ENCODE measurements around the gene KLKB1. TPM values are rescaled to one million over a fixed set of nuclear protein-coding genes. Genes with fewer than 3 reads are reported as not detected.
"Not testable (repeated sequence)": the region's sequence is repeated elsewhere in the genome, so short reads cannot be mapped to it uniquely, and the experiment has no call there.

Gene KLKB1
- total RNA-seq, 1 donor, result not detected

DNA sequence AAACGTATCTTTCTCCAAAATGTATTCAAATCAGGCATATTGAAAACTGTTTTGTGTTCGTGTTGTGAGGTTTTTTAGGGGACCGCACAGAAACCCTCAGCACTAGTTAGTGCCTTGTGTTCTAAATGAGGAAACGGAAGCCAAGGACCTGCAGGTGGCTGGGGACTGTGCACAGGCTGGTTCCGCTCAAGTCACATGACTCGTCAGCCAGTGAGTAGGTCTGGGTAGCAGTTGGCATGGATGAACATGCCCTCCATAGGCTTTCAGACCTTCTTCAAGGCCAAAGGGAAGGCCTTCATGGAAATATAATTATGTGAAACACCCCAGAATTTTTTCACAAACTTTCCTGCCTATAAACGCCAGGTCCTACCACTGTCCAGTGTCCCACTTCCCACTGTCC is 37.4 kb downstream of the KLKB1 start:
- DNase-seq (ENCODE audit: low read depth), result no peak
- TF ChIP-seq, protein P1, sequence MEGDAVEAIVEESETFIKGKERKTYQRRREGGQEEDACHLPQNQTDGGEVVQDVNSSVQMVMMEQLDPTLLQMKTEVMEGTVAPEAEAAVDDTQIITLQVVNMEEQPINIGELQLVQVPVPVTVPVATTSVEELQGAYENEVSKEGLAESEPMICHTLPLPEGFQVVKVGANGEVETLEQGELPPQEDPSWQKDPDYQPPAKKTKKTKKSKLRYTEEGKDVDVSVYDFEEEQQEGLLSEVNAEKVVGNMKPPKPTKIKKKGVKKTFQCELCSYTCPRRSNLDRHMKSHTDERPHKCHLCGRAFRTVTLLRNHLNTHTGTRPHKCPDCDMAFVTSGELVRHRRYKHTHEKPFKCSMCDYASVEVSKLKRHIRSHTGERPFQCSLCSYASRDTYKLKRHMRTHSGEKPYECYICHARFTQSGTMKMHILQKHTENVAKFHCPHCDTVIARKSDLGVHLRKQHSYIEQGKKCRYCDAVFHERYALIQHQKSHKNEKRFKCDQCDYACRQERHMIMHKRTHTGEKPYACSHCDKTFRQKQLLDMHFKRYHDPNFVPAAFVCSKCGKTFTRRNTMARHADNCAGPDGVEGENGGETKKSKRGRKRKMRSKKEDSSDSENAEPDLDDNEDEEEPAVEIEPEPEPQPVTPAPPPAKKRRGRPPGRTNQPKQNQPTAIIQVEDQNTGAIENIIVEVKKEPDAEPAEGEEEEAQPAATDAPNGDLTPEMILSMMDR (IDR thresholded peaks at IDR 0.05; ENCODE audit: insufficient read depth, low read depth, low read length), result no peak
- no peak overlapping the region for H3K4me3 ChIP-seq (ENCODE audit: low read depth, low read length)

DNA sequence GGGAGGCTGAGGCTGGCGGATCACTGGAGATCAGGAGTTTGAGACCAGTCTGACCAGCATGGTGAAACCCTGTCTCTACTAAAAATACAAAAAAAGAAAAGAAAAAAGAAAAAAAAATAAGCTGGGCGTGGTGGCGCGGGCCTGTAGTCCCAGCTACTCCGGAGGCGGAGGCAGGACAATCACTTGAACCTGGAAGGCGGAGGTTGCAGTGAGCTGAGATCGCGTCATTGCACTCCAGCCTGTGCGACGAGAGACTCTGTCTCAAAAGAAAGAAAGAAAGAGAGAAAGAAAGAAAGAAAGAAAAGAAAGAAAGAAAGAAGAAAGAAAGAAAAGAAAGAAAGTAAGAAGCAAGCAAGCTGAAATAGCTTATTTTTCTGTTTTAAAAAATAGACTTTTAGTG is 37.9 kb downstream of the KLKB1 start:
- DNase-seq (ENCODE audit: low read depth); H3K4me3 ChIP-seq (ENCODE audit: low read depth, low read length): not testable (repeated sequence)

DNA sequence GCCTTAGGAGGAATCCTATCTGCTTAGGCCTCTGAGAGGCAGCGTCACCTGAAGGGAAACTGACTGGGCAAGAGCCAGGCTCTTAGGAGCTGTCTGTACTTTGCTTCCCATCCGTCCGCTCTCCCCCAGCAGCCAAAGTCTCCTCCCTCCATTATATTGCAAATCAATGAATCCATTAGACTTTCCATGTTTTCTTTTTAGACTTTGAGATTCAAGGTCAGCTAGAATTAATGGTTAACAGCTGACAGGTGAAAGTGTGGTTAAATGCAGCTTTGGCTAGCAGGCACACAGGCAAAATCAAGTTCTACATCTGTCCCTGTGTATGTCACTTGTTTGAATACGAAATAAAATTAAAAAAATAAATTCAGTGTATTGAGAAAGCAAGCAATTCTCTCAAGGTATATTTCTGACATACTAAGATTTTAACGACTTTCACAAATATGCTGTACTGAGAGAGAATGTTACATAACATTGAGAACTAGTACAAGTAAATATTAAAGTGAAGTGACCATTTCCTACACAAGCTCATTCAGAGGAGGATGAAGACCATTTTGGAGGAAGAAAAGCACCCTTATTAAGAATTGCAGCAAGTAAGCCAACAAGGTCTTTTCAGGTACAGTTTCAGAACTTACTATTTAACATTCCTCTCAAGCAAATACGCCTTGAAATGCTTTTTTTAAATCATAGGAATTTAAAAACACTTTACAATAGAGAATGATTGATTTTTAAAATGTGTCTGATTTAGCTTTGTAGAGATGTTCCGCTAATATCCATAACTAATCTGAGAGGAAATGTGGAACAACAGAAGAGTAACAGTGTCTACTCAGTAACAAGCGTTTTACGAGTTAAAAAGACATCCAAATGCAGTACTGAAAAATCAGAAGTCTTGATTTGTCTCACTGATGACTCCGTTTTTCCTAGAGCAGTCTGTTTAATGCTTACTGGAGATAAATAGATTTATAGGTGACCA is 38.7 kb downstream of the KLKB1 start, which contains the start of gene F11:
Gene F11, plus strand, starts transcription at position 507 of the 970 bp plus-strand sequence. CDS start 948 bp downstream, outside the sequence.
- TF ChIP-seq, protein P1 (IDR thresholded peaks at IDR 0.05; ENCODE audit: insufficient read depth, low read depth, low read length), result no peak
- H3K4me3 ChIP-seq (ENCODE audit: low read depth, low read length), result no peak within 1 kb of the TSS
- DNase-seq (ENCODE audit: low read depth), result no peak

DNA sequence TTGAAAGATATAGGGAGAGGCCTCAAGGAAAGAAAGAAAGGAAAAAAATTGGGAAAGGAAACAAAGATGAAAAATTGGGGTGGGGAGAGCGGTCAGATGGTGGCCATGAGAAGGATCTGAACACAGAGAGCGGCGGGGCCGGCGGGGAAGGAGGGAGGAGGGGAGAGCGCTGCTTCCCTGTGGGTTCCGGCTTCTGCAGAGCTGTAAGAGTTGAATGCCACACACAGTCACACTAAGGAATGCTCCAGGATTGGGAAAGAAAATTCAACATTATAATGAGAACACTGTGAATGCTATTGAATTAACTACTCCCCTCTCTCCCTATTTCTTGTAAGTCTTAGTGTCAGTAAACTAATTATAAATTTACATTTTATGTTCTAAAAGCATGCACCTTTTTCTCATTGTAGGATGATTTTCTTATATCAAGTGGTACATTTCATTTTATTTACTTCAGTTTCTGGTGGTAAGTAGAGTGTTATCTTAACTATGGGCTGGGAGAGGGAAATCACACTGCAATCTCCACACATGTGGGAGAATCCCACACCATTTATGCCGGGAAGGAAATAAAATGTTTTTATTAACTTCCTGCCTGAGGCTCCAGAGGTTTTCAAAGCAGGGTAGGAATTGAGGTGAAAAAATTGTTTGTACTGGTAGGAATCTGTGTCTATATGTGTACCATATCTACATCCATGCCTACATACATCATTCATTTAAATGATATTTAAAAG is 39.6 kb downstream of the KLKB1 start:
- TF ChIP-seq, protein P1 (IDR thresholded peaks at IDR 0.05; ENCODE audit: insufficient read depth, low read depth, low read length), result no peak
- no peak overlapping the region for H3K4me3 ChIP-seq (ENCODE audit: low read depth, low read length)
- DNase-seq (ENCODE audit: low read depth), result peak; percentile 2

DNA sequence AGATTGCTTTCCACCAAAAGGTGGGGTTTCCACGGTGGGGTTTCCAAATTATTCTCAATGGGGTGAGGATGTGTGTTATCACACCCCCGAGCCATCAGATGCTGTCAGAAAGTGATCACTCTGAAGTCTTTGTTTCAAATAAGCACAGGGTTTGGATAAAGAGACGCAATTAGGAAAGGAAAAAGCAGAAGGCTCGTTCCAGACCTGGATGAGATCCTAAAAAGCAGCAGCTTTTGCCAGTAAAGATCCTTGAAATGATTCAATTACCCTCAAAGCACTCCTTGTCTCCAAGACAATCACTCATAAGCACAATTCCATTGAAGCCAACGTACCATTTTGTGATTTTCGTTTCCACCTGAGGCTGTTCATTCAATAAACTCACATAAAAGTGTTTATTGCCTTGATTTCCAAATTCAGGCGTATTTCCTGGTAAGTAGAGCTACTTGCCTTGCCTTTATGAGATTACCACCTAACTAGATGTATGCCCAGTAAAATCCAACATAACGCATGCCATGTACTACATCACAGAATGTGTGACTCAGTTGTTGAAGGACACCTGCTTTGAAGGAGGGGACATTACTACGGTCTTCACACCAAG is 43.9 kb downstream of the KLKB1 start:
- TF ChIP-seq, protein P1 (IDR thresholded peaks at IDR 0.05; ENCODE audit: insufficient read depth, low read depth, low read length), result no peak
- no peak overlapping the region for H3K4me3 ChIP-seq (ENCODE audit: low read depth, low read length)
- DNase-seq (ENCODE audit: low read depth), result no peak

DNA sequence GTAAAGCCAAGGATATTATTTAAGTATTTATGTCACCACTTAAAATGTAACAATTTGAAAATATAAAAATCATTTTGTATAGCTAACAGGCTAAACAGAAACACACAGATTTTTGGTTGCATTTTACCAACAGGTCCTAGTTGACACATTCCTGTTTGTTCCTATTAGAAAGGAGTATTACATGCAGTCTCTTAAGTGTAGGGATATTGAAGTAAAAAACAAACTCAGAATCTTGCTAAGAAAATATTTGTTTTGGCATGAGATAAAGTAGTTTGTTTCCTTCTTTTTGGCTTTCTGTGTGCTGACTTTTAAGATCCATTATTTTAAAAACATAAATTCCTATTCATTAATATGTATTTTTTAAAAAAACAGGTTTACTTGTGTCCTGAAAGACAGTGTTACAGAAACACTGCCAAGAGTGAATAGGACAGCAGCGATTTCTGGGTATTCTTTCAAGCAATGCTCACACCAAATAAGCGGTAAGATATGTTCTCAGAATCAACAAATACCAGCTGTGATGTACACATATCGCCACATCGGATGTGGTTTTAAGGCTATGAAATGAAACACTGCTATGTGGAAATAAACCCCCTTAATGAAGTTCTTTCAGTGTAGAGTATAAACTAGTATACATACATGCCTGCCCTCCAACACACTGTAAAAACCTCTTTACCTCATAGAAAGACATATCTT is 45.5 kb downstream of the KLKB1 start:
- no peak overlapping the region for H3K4me3 ChIP-seq (ENCODE audit: low read depth, low read length)
- TF ChIP-seq, protein P1 (IDR thresholded peaks at IDR 0.05; ENCODE audit: insufficient read depth, low read depth, low read length), result no peak
- DNase-seq (ENCODE audit: low read depth), result no peak

DNA sequence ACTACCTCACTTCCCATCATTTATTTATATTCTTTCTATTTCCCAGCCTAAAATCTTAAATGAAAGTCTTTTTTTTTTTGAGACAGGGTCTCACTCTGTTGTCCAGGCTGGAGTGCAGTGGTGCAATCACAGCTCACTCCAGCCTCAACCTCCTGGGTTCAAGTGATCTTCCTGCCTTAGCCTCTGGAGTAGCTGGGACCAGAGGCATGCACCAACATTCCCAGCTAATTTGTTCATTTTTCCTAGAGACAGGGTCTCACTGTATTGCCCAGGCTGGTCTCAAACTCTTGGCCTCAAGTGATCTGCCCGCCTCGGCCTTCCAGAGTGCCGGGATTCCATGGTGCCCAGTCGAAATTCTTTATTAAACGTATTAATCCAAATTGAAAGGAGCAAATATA is 46.1 kb downstream of the KLKB1 start:
- H3K4me3 ChIP-seq (ENCODE audit: low read depth, low read length); DNase-seq (ENCODE audit: low read depth): not testable (repeated sequence)

Data from fibroblast of villous mesenchyme (primary cell).